GM12878 (cell line): ENCODE data around the gene MED19. TPM values are rescaled to one million over a fixed set of nuclear protein-coding genes. Genes with fewer than 3 reads are reported as not detected.
A peak's percentile ranks its signal among the peaks of the same experiment; 100 is the strongest.

Experiments used
- ATAC-seq: fragments of 200-7000 bp; cut with Tn5 transposase; 3 replicates; pipeline ENCODE4 v1.9.1; 2020; ENCODE audit warnings: mild to moderate bottlenecking, moderate library complexity
- BruUV-seq: library from RNA; stranded (reverse); fragments of 400-500 nt; replicated peaks from 2 replicates; lab custom pipeline; 2021; lab: Mats Ljungman, UMichigan
- CTCF ChIA-PET: fragments of 300-600 bp; sonication (Branson Sonifier 250); formaldehyde crosslinking; extraction: SDS; loops from one replicate; lab custom pipeline; 2021; ENCODE audit warnings: inconsistent platforms; lab: Yijun Ruan, JAX
- POLR2A ChIA-PET: fragments of 350-600 bp; formaldehyde crosslinking; extraction: SDS; loops from one replicate; lab custom pipeline; 2021; ENCODE audit warnings: inconsistent platforms; lab: Charles Lee
- RAD21 ChIA-PET: fragments of 300-600 bp; sonication (Branson Sonifier 250); formaldehyde crosslinking; loops from one replicate; lab custom pipeline; 2023; ENCODE audit warnings: antibody characterized with exemption; ENCODE audit not compliant: unreplicated experiment; lab: Charles Lee
- SMC1A ChIA-PET: fragments of 300-600 bp; sonication (Branson Sonifier 250); formaldehyde crosslinking; loops from one replicate; lab custom pipeline; 2023; ENCODE audit not compliant: unreplicated experiment, uncharacterized antibody; lab: Charles Lee
- DNase-seq: peaks from one replicate; pipeline ENCODE4 v3.0.0-alpha.2; 2011; ENCODE audit warnings: low read depth, low spot score
- FAIRE-seq: peaks from 3 replicates; lab custom pipeline; 2011; peaks lifted over from hg19 to GRCh38; lab: Jason Lieb, UNC
- H2AFZ ChIP-seq: 2 replicates; pipeline ENCODE4 v1.6.0; 2011; ENCODE audit warnings: low read depth, low read length, control low read depth; ENCODE audit not compliant: control insufficient read depth
- H3K27ac ChIP-seq: 2 replicates; pipeline ENCODE4 v1.5.1; 2011; ENCODE audit warnings: control low read depth; ENCODE audit not compliant: control insufficient read depth, insufficient read depth
- H3K27me3 ChIP-seq, 2 experiments: replicated peaks in 1 of 2; 2 replicates each; pipeline versions ENCODE4 v1.6.0 to v1.6.1; 2011; ENCODE audit warnings: low read length in 1 of 2; ENCODE audit not compliant: control insufficient read depth in 2 of 2, insufficient read depth in 2 of 2
- H3K36me3 ChIP-seq, 2 experiments: 2 replicates each; pipeline ENCODE4 v1.5.1; 2011; ENCODE audit warnings: low read length in 1 of 2; ENCODE audit not compliant: control insufficient read depth in 2 of 2, insufficient read depth in 2 of 2
- H3K4me1 ChIP-seq: 2 replicates; pipeline ENCODE4 v1.6.1; 2011; ENCODE audit warnings: mild to moderate bottlenecking, low read length, moderate library complexity, mixed read lengths; ENCODE audit not compliant: control insufficient read depth, insufficient read depth
- H3K4me2 ChIP-seq: 2 replicates; pipeline ENCODE4 v1.6.0; 2011; ENCODE audit warnings: control low read depth; ENCODE audit not compliant: control insufficient read depth, insufficient read depth
- H3K4me3 ChIP-seq: fragments of 200-600 bp; sonication (generic); 2 replicates; pipeline ENCODE4 v1.5.1; 2016
- H3K79me2 ChIP-seq: 2 replicates; pipeline ENCODE4 v1.6.0; 2011; ENCODE audit warnings: low read length; ENCODE audit not compliant: control insufficient read depth, insufficient read depth
- H3K9ac ChIP-seq: 2 replicates; pipeline ENCODE4 v1.8.0; 2011; ENCODE audit warnings: low read length, control low read depth, mixed read lengths; ENCODE audit not compliant: control insufficient read depth, insufficient read depth
- H3K9me3 ChIP-seq: replicated peaks from 3 replicates; pipeline ENCODE4 v1.5.1; 2011; ENCODE audit warnings: mild to moderate bottlenecking, low read length; ENCODE audit not compliant: control insufficient read depth, insufficient read depth
- H4K20me1 ChIP-seq: 2 replicates; pipeline ENCODE4 v1.6.0; 2011; ENCODE audit not compliant: control insufficient read depth, insufficient read depth
- E4F1 ChIP-seq: fragments of 450-650 bp; IDR thresholded peaks from 2 replicates; pipeline ENCODE4 v1.6.1; 2018; ENCODE audit warnings: borderline replicate concordance, mild to moderate bottlenecking; ENCODE audit not compliant: partially characterized antibody
- EGR1 ChIP-seq, 2 experiments: IDR thresholded peaks; 1 replicate in 1 of 2; 2 replicates in 1 of 2; pipeline ENCODE4 v1.6.1; 2011 to 2012; ENCODE audit warnings: low read depth in 2 of 2, low read length in 2 of 2, borderline replicate concordance in 1 of 2, mild to moderate bottlenecking in 1 of 2, moderate library complexity in 1 of 2
- KAT2A ChIP-seq: conservative IDR thresholded peaks from 2 replicates; pipeline ENCODE4 v1.6.1; 2011; ENCODE audit warnings: low read depth, low read length; ENCODE audit not compliant: control insufficient read depth
- MAX ChIP-seq: IDR thresholded peaks from 2 replicates; pipeline ENCODE4 v1.6.1; 2012; ENCODE audit warnings: low read depth, low read length, improper control_type of control experiment
- MLLT1 ChIP-seq: fragments of 450-650 bp; IDR thresholded peaks from 2 replicates; pipeline ENCODE4 v1.6.1; 2016; ENCODE audit warnings: mild to moderate bottlenecking
- NFIC ChIP-seq: IDR thresholded peaks from 2 replicates; pipeline ENCODE4 v1.6.1; 2012; ENCODE audit warnings: low read depth, mild to moderate bottlenecking, inconsistent platforms, low read length, moderate library complexity
- NFYA ChIP-seq: IDR thresholded peaks from 2 replicates; pipeline ENCODE4 v1.6.1; 2011; ENCODE audit warnings: low read depth, mild to moderate bottlenecking, low read length, improper control_type of control experiment, borderline replicate concordance
- PAX8 ChIP-seq: fragments of 450-650 bp; IDR thresholded peaks from 2 replicates; pipeline ENCODE4 v1.6.1; 2017; ENCODE audit warnings: mild to moderate bottlenecking, moderate library complexity
- RUNX3 ChIP-seq: IDR thresholded peaks from 2 replicates; pipeline ENCODE4 v1.6.1; 2012; ENCODE audit warnings: low read length, inconsistent platforms
- SKIL ChIP-seq: fragments of 450-650 bp; IDR thresholded peaks from 2 replicates; pipeline ENCODE4 v1.6.1; 2017; ENCODE audit warnings: mild to moderate bottlenecking, low read depth, inconsistent platforms; ENCODE audit not compliant: poor library complexity, severe bottlenecking
- SREBF1 ChIP-seq: IDR thresholded peaks from 2 replicates; pipeline ENCODE4 v1.6.1; 2012; ENCODE audit warnings: mild to moderate bottlenecking, low read length
- TARDBP ChIP-seq: IDR thresholded peaks from 2 replicates; pipeline ENCODE4 v1.6.1; 2016; ENCODE audit warnings: borderline replicate concordance
- WGBS: methylation state at CpG from one replicate; pipeline ENCODE4 v1.1.6; 2016; ENCODE audit warnings: low lambda C conversion rate; ENCODE audit not compliant: insufficient replicate concordance, insufficient coverage; ENCODE audit errors: missing lambda C conversion rate; 5-methylcytosine and 5-hydroxymethylcytosine counted together
- in situ Hi-C: fragments of 300-500 bp; cut with MboI; formaldehyde crosslinking; loops from 9 replicates; pipeline ENCODE4 v1.14.3; 2018; ENCODE audit warnings: mixed read lengths
- intact Hi-C: fragments of 100-400 bp; cut with micrococcal nuclease; formaldehyde crosslinking; loops from one replicate; pipeline ENCODE4 v1.14.2; 2022; ENCODE audit not compliant: unreplicated experiment
- polyA plus RNA-seq, 11 experiments: library from polyadenylated mRNA; depleted of rRNA in 4 of 11; unstranded in 6 of 11; stranded (reverse) in 5 of 11; fragments of >200 nt; fragmentation: Nextera tagmentation in 4 of 11; fragmentation: Illumina TruSeq in 1 of 11; extraction: Ambion mirVana in 4 of 11; extraction: Trizol in 1 of 11; gene quantifications; 1 replicate in 1 of 11; 2 replicates in 10 of 11; pipeline versions ENCODE4 v1.2.1 to v1.2.3, GENCODE V29; 2011 to 2016; ENCODE audit warnings: inconsistent platforms in 2 of 11, missing spikeins in 2 of 11, low read depth in 1 of 11
- total RNA-seq, 4 experiments: library from RNA; depleted of rRNA in 3 of 4; stranded (reverse); fragments of >200 nt in 3 of 4; fragmentation: Illumina TruSeq in 1 of 4; extraction: Trizol in 1 of 4; gene quantifications; 2 replicates each; pipeline versions ENCODE4 v1.2.1 to v1.2.3, GENCODE V29; 2013 to 2021

Gene MED19
- total and polyA plus RNA-seq, 10 of the 15 experiments (the other 5 are each of a cell fraction or from before 2014, with no cell fraction given), result 4.9 to 28.2 (median 17.3) TPM

GRCh38 chr11:57674251-57674650, 37.8 kb downstream of the MED19 start (continued):
- no peak for TF ChIP-seq SKIL
- TF ChIP-seq E4F1, result no peak
- no peak for TF ChIP-seq NFYA
- no peak for TF ChIP-seq NFIC
- TF ChIP-seq MAX, result no peak
- TF ChIP-seq TARDBP, result no peak
- TF ChIP-seq SREBF1, result no peak
- TF ChIP-seq KAT2A, result no peak

- Histone ChIP-seq H3K9me3 (no peaks in the 10 kb centered on the region), H3K27ac (peak overlapping the region; percentile 99), H3K27me3 (no peaks in the 10 kb centered on the region), H3K4me1 (peaks cover 7% of the 10 kb centered on the region), H3K4me2 (peak overlapping the region; percentile 87), H3K4me3 (peak overlapping the region; percentile 90), H2AFZ (peak overlapping the region; percentile 72), H3K79me2 (peaks cover 54% of the 10 kb centered on the region), H3K9ac (peak overlapping the region; percentile 89), H4K20me1 (peaks cover 7% of the 10 kb centered on the region; the same call in 1 of the 2 replicates), H3K36me3 (peaks cover 4 to 11% of the 10 kb centered on the region in 2 experiments)
- no peak for FAIRE-seq
- CTCF ChIA-PET, result interaction anchor here (0.6 to 4.3 kb wide), 2 partner anchors 11 to 132 kb away, joined by 3 to 28 read pairs; partner anchors contain the start of gene CLP1
- intact Hi-C loops (loop anchor here (5.0 kb wide), 1 partner anchor 1889 kb away; no protein-coding TSS in a partner anchor), in situ Hi-C loops (loop anchor here (10.0 kb wide), 1 partner anchor 856 kb away; no protein-coding TSS in a partner anchor)
- POLR2A ChIA-PET, result interaction anchor here (1.7 to 2.3 kb wide), 2 partner anchors 10 to 74 kb away, joined by 5 to 7 read pairs; partner anchors contain the start of genes CLP1 and SELENOH
- no TSS peak for BruUV-seq
- TF ChIP-seq PAX8, result no peak
- peak in 1 of 2 experiments; percentile 39; a peak in 1 of 3 replicates for TF ChIP-seq EGR1 (IDR thresholded peaks at IDR 0.05; ENCODE audit: borderline replicate concordance in 1 of 2, low read depth in 2 of 2, low read length in 2 of 2)
- TF ChIP-seq MLLT1, result peak; percentile 62
- TF ChIP-seq RUNX3, result peak; percentile 27; the same call in 1 of the 2 replicates
- RAD21 ChIA-PET, result interaction anchor here (4.8 kb wide), 1 partner anchor 132 kb away, joined by 22 read pairs; no protein-coding TSS in a partner anchor
- no peak for DNase-seq
- ATAC-seq, result peak; percentile 24
- 0% methylated on average over 23 of the region's 31 CpGs for WGBS
- SMC1A ChIA-PET, result no interaction called here
Observed at GRCh38 chr11:57668434-57668782, 43.6 kb downstream of the MED19 start.
